ENCODE results near the gene TBC1D20.
"Not testable (repeated sequence)": the region's sequence is repeated elsewhere in the genome, so short reads cannot be mapped to it uniquely, and the experiment has no call there.

The TBC1D20 gene

GRCh38 chr20:387520-387919, 74.8 kb downstream of the TBC1D20 start:
- no peak for FAIRE-seq
- DNase-seq (ENCODE audit: extremely low spot score, insufficient read length, low read depth): no peak

GRCh38 chr20:386634-387033, 75.7 kb downstream of the TBC1D20 start:
- DNase-seq (ENCODE audit: extremely low spot score, insufficient read length, low read depth); FAIRE-seq: not testable (repeated sequence)
